Fibroblast of mammary gland (primary cell): ENCODE data around the gene PRKACA.
A peak's percentile ranks its signal among the peaks of the same experiment; 100 is the strongest.

Source experiments
- DNase-seq: peaks from one replicate; pipeline ENCODE4 v3.0.0-alpha.2; 2010; ENCODE audit warnings: low read depth
- H3K4me3 ChIP-seq: 2 replicates; pipeline ENCODE4 v1.5.1; 2011; ENCODE audit warnings: low read depth, mild to moderate bottlenecking, low read length, moderate library complexity; ENCODE audit not compliant: control insufficient read depth
- TF ChIP-seq, protein P1 (sequence below): conservative IDR thresholded peaks from 2 replicates; pipeline ENCODE4 v1.5.1; 2011; ENCODE audit warnings: low read depth, low read length, inconsistent platforms; ENCODE audit not compliant: control insufficient read depth, insufficient read depth

The PRKACA gene

DNA sequence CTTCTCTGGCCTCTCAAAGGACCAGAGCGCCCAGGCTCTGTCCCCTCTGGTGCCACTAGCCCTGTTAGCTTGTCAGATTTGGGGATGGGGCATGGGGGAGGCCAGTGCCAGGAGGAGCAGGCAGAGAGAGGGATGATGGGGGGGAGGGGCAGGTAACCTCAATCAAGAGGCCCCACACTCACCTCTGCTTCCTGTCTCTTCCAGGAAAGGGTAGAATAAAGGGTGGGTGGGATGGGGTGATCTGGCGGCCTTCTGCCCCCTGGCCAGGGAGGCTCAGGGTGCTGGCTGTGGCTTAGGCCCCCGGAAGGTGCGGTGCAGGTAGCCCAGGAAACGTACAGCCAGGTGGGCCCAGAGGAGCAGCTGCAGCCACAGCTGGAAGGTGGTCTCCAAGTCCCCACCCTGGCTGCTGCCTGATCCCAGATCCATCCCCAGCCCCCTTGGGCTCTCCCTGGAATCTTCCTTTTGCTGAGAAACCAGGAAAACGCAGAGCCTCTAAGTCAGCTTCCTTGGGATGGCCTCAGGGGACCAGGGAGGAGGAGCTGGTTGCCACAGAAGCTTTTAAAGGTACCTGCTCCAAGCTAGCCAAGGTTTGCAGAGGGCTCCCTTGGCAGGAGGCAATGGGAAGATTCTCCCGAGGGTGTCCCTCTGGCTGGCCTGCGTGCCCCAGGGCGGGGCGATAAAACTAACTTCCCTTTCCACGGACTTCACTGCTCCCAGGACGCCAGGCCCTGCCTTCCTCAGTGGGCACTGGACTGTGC is 5.3 kb downstream of the PRKACA start:
- TF ChIP-seq, protein P1, sequence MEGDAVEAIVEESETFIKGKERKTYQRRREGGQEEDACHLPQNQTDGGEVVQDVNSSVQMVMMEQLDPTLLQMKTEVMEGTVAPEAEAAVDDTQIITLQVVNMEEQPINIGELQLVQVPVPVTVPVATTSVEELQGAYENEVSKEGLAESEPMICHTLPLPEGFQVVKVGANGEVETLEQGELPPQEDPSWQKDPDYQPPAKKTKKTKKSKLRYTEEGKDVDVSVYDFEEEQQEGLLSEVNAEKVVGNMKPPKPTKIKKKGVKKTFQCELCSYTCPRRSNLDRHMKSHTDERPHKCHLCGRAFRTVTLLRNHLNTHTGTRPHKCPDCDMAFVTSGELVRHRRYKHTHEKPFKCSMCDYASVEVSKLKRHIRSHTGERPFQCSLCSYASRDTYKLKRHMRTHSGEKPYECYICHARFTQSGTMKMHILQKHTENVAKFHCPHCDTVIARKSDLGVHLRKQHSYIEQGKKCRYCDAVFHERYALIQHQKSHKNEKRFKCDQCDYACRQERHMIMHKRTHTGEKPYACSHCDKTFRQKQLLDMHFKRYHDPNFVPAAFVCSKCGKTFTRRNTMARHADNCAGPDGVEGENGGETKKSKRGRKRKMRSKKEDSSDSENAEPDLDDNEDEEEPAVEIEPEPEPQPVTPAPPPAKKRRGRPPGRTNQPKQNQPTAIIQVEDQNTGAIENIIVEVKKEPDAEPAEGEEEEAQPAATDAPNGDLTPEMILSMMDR: no peak
- H3K4me3 ChIP-seq: no peak overlapping the region

DNA sequence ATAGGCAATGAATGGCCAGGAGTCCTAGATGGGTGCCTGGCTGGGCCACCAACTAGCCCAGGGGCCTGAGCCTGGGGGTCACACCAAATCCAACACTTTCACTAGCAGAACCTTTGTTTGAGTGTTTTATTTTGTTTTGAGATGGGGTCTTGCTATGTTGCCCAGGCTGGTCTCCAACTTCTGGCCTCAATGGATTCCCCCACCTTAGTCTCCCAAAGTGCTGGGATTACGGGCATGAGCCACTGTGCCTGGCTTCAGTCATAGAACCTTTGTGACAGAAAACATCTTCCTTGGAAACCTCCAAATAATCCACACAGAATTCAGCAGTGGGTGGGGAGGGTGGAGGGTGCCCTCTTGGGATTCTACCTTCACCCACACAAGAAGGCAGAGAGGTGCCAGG is 6.1 kb downstream of the PRKACA start:
- TF ChIP-seq, protein P1: no peak
- H3K4me3 ChIP-seq: no peak overlapping the region
- DNase-seq: no peak

More for the DNA sequence above, 5.3 kb downstream of the PRKACA start:
- peak; percentile 44 for DNase-seq

- H3K4me3 ChIP-seq: no peak overlapping the region
- no peak for DNase-seq
- TF ChIP-seq, protein P1: no peak
Observed at GRCh38 chr19:14110650-14111049, 6.9 kb downstream of the PRKACA start.

DNA sequence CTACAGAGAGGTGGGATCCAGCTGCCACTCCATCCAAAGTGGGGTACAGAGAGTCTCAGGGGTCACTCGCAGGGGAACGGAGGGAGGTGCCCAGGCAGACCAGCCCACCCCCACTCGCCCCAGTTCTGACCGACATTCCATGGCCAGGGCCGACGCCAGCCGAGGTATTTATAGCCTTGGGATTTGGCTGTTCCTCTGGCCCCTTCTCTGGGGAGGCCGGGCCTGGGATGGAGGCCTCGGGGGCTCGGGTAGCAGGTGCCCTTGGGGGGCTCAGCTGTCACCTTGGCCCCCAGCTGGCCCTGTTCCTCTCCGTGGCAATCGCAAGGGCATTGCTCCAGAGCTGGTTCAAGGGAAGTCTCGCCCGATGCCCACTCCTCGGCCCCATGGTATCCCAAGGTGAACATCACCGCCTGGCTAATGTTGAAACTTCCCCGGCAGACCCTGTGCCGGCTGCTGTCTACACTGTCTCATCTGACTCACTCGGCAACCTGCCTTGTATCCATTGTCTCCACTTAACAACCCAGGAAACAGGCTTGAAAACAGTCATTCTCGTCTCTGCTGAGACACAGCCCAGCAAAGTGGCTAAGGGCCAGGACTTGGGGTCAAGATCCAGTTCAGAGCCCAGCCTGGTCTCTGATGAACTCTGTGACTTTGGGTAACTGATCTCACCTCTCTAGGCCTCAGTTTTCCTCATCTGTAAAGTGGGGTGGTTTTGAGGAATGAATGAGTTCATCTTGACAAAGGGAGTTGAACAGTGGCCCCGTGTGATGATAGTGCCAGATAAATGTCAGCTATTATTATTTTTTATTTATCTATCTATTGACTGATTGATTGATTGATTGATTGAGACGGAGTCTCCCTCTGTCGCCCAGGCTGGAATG is 9.7 kb downstream of the PRKACA start:
- peak; percentile 70 for DNase-seq
- H3K4me3 ChIP-seq: no peak overlapping the region
- TF ChIP-seq, protein P1: no peak

GRCh38 chr19:14106840-14107239 is 10.7 kb downstream of the PRKACA start:
- no peak overlapping the region for H3K4me3 ChIP-seq
- TF ChIP-seq, protein P1: no peak
- no peak for DNase-seq

GRCh38 chr19:14105680-14106079 is 11.9 kb downstream of the PRKACA start:
- no peak overlapping the region for H3K4me3 ChIP-seq
- DNase-seq: no peak
- TF ChIP-seq, protein P1: no peak
